NB4 (cell line): ENCODE measurements around the gene CGB3.

Experiments
- POLR2A ChIP-seq: IDR thresholded peaks from 2 replicates; pipeline ENCODE4 v1.6.1; 2011; ENCODE audit warnings: mild to moderate bottlenecking; ENCODE audit not compliant: insufficient read length; ENCODE audit errors: extremely low read depth
- TF ChIP-seq, protein P1 (sequence below): IDR thresholded peaks from one replicate; pipeline ENCODE4 v1.5.1; 2012; ENCODE audit warnings: low read depth, low read length
- TF ChIP-seq, protein P2 (sequence below): IDR thresholded peaks from 2 replicates; pipeline ENCODE4 v1.6.1; 2011; ENCODE audit warnings: low read depth, low read length

GRCh38 chr19:49069026-49069425 lies 44.9 kb upstream of the CGB3 start:
- TF ChIP-seq, protein P1, sequence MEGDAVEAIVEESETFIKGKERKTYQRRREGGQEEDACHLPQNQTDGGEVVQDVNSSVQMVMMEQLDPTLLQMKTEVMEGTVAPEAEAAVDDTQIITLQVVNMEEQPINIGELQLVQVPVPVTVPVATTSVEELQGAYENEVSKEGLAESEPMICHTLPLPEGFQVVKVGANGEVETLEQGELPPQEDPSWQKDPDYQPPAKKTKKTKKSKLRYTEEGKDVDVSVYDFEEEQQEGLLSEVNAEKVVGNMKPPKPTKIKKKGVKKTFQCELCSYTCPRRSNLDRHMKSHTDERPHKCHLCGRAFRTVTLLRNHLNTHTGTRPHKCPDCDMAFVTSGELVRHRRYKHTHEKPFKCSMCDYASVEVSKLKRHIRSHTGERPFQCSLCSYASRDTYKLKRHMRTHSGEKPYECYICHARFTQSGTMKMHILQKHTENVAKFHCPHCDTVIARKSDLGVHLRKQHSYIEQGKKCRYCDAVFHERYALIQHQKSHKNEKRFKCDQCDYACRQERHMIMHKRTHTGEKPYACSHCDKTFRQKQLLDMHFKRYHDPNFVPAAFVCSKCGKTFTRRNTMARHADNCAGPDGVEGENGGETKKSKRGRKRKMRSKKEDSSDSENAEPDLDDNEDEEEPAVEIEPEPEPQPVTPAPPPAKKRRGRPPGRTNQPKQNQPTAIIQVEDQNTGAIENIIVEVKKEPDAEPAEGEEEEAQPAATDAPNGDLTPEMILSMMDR: no peak
- no peak for TF ChIP-seq POLR2A
- TF ChIP-seq, protein P2, sequence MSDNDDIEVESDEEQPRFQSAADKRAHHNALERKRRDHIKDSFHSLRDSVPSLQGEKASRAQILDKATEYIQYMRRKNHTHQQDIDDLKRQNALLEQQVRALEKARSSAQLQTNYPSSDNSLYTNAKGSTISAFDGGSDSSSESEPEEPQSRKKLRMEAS: no peak
